Naive thymus-derived CD4-positive, alpha-beta T cell (primary cell): ENCODE measurements around the gene WIPF2. TPM values are rescaled to one million over a fixed set of nuclear protein-coding genes. Genes with fewer than 3 reads are reported as not detected.

ENCODE experiments used
- ATAC-seq: fragments of 150-1000 bp; cut with Tn5 transposase; 2 replicates; pipeline ENCODE4 v1.10.0; 2021; ENCODE audit warnings: mild to moderate bottlenecking, moderate library complexity
- CTCF ChIA-PET: fragments of 350-600 bp; sonication (Branson Sonifier 250); formaldehyde crosslinking; loops from one replicate; lab custom pipeline; 2021; ENCODE audit warnings: antibody characterized with exemption; lab: Charles Lee
- POLR2A ChIA-PET: fragments of 350-600 bp; sonication (Branson Sonifier 250); formaldehyde crosslinking; loops from one replicate; lab custom pipeline; 2021; ENCODE audit warnings: antibody characterized with exemption, inconsistent platforms; lab: Charles Lee
- DNase-seq, 9 donors: peaks; one replicate each; pipeline versions ENCODE4 v3.0.0 to v3.0.0-alpha.2; 2020 to 2022; ENCODE audit warnings: mixed read lengths in 1 of 9
- H3K27ac ChIP-seq: one replicate; pipeline ENCODE4 v1.7.0; 2013; ENCODE audit warnings: mild to moderate bottlenecking, low read depth, low read length, moderate library complexity
- H3K27me3 ChIP-seq, 2 donors: one replicate each; pipeline ENCODE4 v1.7.0; 2013; ENCODE audit warnings: low read length in 2 of 2, mild to moderate bottlenecking in 2 of 2, moderate library complexity in 2 of 2; ENCODE audit not compliant: control insufficient read depth in 2 of 2, insufficient read depth in 2 of 2
- H3K36me3 ChIP-seq, 3 experiments: 1 replicate in 2 of 3; 2 replicates in 1 of 3; pipeline ENCODE4 v1.7.0; 2013; ENCODE audit warnings: low read length in 3 of 3, mild to moderate bottlenecking in 3 of 3, moderate library complexity in 1 of 3; ENCODE audit not compliant: insufficient read depth in 3 of 3, control insufficient read depth in 2 of 3
- H3K4me1 ChIP-seq, 2 donors: one replicate each; pipeline ENCODE4 v1.7.0; 2013; ENCODE audit warnings: low read length in 2 of 2, mild to moderate bottlenecking in 2 of 2, moderate library complexity in 1 of 2; ENCODE audit not compliant: control insufficient read depth in 2 of 2, insufficient read depth in 2 of 2
- H3K4me3 ChIP-seq: 2 replicates; pipeline ENCODE4 v1.7.0; 2013; ENCODE audit warnings: mild to moderate bottlenecking, low read length
- H3K9me3 ChIP-seq, 3 experiments: 1 replicate in 2 of 3; 2 replicates in 1 of 3; pipeline ENCODE4 v1.7.0; 2013; ENCODE audit warnings: low read length in 3 of 3; ENCODE audit not compliant: control insufficient read depth in 2 of 3
- H3K27ac Mint-ChIP-seq, 9 donors: one replicate each; pipeline ENCODE4 v1.8.0; 2020 to 2022; ENCODE audit warnings: mixed read lengths in 9 of 9, mild to moderate bottlenecking in 8 of 9, moderate library complexity in 5 of 9, inconsistent platforms in 2 of 9
- H3K27me3 Mint-ChIP-seq, 5 donors: one replicate each; pipeline ENCODE4 v1.8.0; 2021 to 2022; ENCODE audit warnings: mixed read lengths in 5 of 5, mild to moderate bottlenecking in 1 of 5
- H3K36me3 Mint-ChIP-seq, 5 donors: one replicate each; pipeline ENCODE4 v1.8.0; 2020 to 2022; ENCODE audit warnings: mixed read lengths in 5 of 5, mild to moderate bottlenecking in 3 of 5, inconsistent platforms in 1 of 5
- H3K4me1 Mint-ChIP-seq, 7 donors: one replicate each; pipeline ENCODE4 v1.8.0; 2020 to 2022; ENCODE audit warnings: mixed read lengths in 7 of 7, mild to moderate bottlenecking in 3 of 7, inconsistent platforms in 1 of 7
- H3K4me3 Mint-ChIP-seq, 10 donors: one replicate each; pipeline ENCODE4 v1.8.0; 2020 to 2022; ENCODE audit warnings: mild to moderate bottlenecking in 10 of 10, mixed read lengths in 10 of 10, moderate library complexity in 6 of 10, inconsistent platforms in 2 of 10
- H3K9me3 Mint-ChIP-seq, 11 donors: one replicate each; pipeline ENCODE4 v1.8.0; 2020 to 2022; ENCODE audit warnings: mixed read lengths in 11 of 11, mild to moderate bottlenecking in 4 of 11, inconsistent platforms in 1 of 11, moderate library complexity in 1 of 11
- intact Hi-C, 2 donors: fragments of 100-400 bp; cut with micrococcal nuclease; formaldehyde crosslinking; loops; one replicate each; pipeline ENCODE4 v1.15.1; 2023
- polyA plus RNA-seq, 2 donors: library from polyadenylated mRNA; unstranded; fragments of 300-500 nt; fragmentation: Illumina TruSeq; gene quantifications; one replicate each; pipeline ENCODE4 v1.2.3, GENCODE V29; 2021
- total RNA-seq, 6 experiments: library from RNA in 5 of 6; stranded (reverse) in 5 of 6; gene quantifications; 1 replicate in 5 of 6; 2 replicates in 1 of 6; pipeline ENCODE4 v1.2.3 and lab custom pipeline; 2021 to 2026

Gene WIPF2
- total and polyA plus RNA-seq, 7 experiments from 2014 or later = 5.0 to 31.8 (median 25.2) TPM

- Mint-ChIP-seq H3K27ac (peak overlapping the region in 1 of 9 donors; percentile 65), H3K27me3 (no peaks in the 10 kb centered on the region), H3K4me3 (no peak overlapping the region), H3K9me3 (peaks cover 0 to 1% (median 0%) of the 10 kb centered on the region in 11 donors), H3K36me3 (peaks cover 4 to 40% (median 21%) of the 10 kb centered on the region in 5 donors), H3K4me1 (peaks cover 0 to 28% (median 0%) of the 10 kb centered on the region in 7 donors)
- POLR2A ChIA-PET = no interaction called here
- DNase-seq (no peak), ATAC-seq (no peak)
- peaks cover 8 to 50% (median 9%) of the 10 kb centered on the region in 3 experiments for H3K36me3 ChIP-seq
- H3K27ac ChIP-seq = no peak overlapping the region
- intact Hi-C loops = no loop called here
- H3K4me3 ChIP-seq = no peak overlapping the region
- H3K9me3 ChIP-seq = no peaks in the 10 kb centered on the region
- H3K4me1 ChIP-seq = peaks cover 0 to 11% of the 10 kb centered on the region in 2 donors
- CTCF ChIA-PET = interaction anchor here (0.8 kb wide), 1 partner anchor 9 kb away, joined by 3 read pairs; no protein-coding TSS in a partner anchor
- H3K27me3 ChIP-seq = no peaks in the 10 kb centered on the region
Observed at GRCh38 chr17:40281663-40282062, 62.6 kb downstream of the WIPF2 start.

GRCh38 chr17:40283662-40284061, 64.6 kb downstream of the WIPF2 start:
- peaks cover 0 to 4% (median 0%) of the 10 kb centered on the region in 11 donors for H3K9me3 Mint-ChIP-seq
- Histone ChIP-seq H3K27me3 (no peaks in the 10 kb centered on the region), H3K9me3 (no peaks in the 10 kb centered on the region), H3K4me3 (no peak overlapping the region), H3K4me1 (peaks cover 3 to 11% of the 10 kb centered on the region in 2 donors), H3K27ac (peak overlapping the region; percentile 24), H3K36me3 (peaks cover 1 to 31% (median 5%) of the 10 kb centered on the region in 3 experiments)
- peak overlapping the region in 8 of 9 donors; percentile 25 to 82 (median 59) for H3K27ac Mint-ChIP-seq
- H3K4me3 Mint-ChIP-seq = peak overlapping the region in 1 of 10 donors; percentile 63
- H3K27me3 Mint-ChIP-seq = no peaks in the 10 kb centered on the region
- intact Hi-C loops = no loop called here
- H3K4me1 Mint-ChIP-seq = peaks cover 8 to 36% (median 15%) of the 10 kb centered on the region in 7 donors
- ATAC-seq = no peak
- POLR2A ChIA-PET = interaction anchor here (0.6 to 2.1 kb wide), 2 partner anchors 65 to 85 kb away, joined by 3 to 4 read pairs; partner anchors contain the start of gene WIPF2
- H3K36me3 Mint-ChIP-seq = peaks cover 4 to 26% (median 14%) of the 10 kb centered on the region in 5 donors
- no peak for DNase-seq
- CTCF ChIA-PET = interaction anchor here (0.6 to 1.1 kb wide), 2 partner anchors 93 to 163 kb away, joined by 3 to 4 read pairs; no protein-coding TSS in a partner anchor

GRCh38 chr17:40284085-40284713, 65.1 kb downstream of the WIPF2 start:
- no peak for DNase-seq
- no peaks in the 10 kb centered on the region for H3K27me3 Mint-ChIP-seq
- H3K4me3 Mint-ChIP-seq = peak overlapping the region in 1 of 10 donors; percentile 7
- ChIA-PET POLR2A (interaction anchor here (0.6 to 2.1 kb wide), 4 partner anchors 65 to 339 kb away, joined by 3 to 4 read pairs (median 3); partner anchors contain the start of gene WIPF2), CTCF (interaction anchor here (0.6 to 1.1 kb wide), 4 partner anchors 70 to 163 kb away, joined by 3 to 4 read pairs (median 3); no protein-coding TSS in a partner anchor)
- H3K9me3 ChIP-seq = no peaks in the 10 kb centered on the region
- H3K9me3 Mint-ChIP-seq = peaks cover 0 to 4% (median 0%) of the 10 kb centered on the region in 11 donors
- H3K27ac Mint-ChIP-seq = peak overlapping the region in 5 of 9 donors; percentile 2 to 78 (median 19)
- no peak for ATAC-seq
- peaks cover 3 to 11% of the 10 kb centered on the region in 2 donors for H3K4me1 ChIP-seq
- H3K4me3 ChIP-seq = no peak overlapping the region
- H3K4me1 Mint-ChIP-seq = peaks cover 8 to 39% (median 15%) of the 10 kb centered on the region in 7 donors
- H3K27me3 ChIP-seq = no peaks in the 10 kb centered on the region
- peaks cover 4 to 23% (median 14%) of the 10 kb centered on the region in 5 donors for H3K36me3 Mint-ChIP-seq
- intact Hi-C loops = no loop called here
- peaks cover 0 to 26% (median 4%) of the 10 kb centered on the region in 3 experiments for H3K36me3 ChIP-seq
- no peak overlapping the region for H3K27ac ChIP-seq

- no peak overlapping the region for H3K4me3 ChIP-seq
- H3K4me1 ChIP-seq = peaks cover 3 to 11% of the 10 kb centered on the region in 2 donors
- H3K36me3 ChIP-seq = peaks cover 0 to 4% (median 0%) of the 10 kb centered on the region in 3 experiments
- Mint-ChIP-seq H3K36me3 (peaks cover 0 to 20% (median 4%) of the 10 kb centered on the region in 5 donors), H3K9me3 (peaks cover 0 to 3% (median 0%) of the 10 kb centered on the region in 11 donors), H3K4me3 (no peak overlapping the region), H3K4me1 (peaks cover 8 to 51% (median 22%) of the 10 kb centered on the region in 7 donors), H3K27me3 (no peaks in the 10 kb centered on the region), H3K27ac (no peak overlapping the region)
- H3K27ac ChIP-seq = no peak overlapping the region
- no peak for DNase-seq
- intact Hi-C loops = loop anchor here (5.0 kb wide), 3 partner anchors 131 to 189 kb away; partner anchors contain the start of gene TOP2A (in 1 of the 2)
- POLR2A ChIA-PET = no interaction called here
- H3K9me3 ChIP-seq = no peaks in the 10 kb centered on the region
- ATAC-seq = no peak
- H3K27me3 ChIP-seq = no peaks in the 10 kb centered on the region
- CTCF ChIA-PET = interaction anchor here (0.5 kb wide), 1 partner anchor 67 kb away, joined by 4 read pairs; no protein-coding TSS in a partner anchor
Observed at GRCh38 chr17:40286473-40286872, 67.4 kb downstream of the WIPF2 start.

GRCh38 chr17:40287159-40287493, 68.0 kb downstream of the WIPF2 start:
- H3K9me3 Mint-ChIP-seq = peaks cover 0 to 3% (median 0%) of the 10 kb centered on the region in 11 donors
- POLR2A ChIA-PET = no interaction called here
- H3K27me3 Mint-ChIP-seq = no peaks in the 10 kb centered on the region
- peaks cover 8 to 46% (median 22%) of the 10 kb centered on the region in 7 donors for H3K4me1 Mint-ChIP-seq
- Histone ChIP-seq H3K9me3 (no peaks in the 10 kb centered on the region), H3K36me3 (no peaks in the 10 kb centered on the region), H3K4me3 (no peak overlapping the region), H3K27ac (peak overlapping the region; percentile 26), H3K27me3 (no peaks in the 10 kb centered on the region), H3K4me1 (peaks cover 3 to 11% of the 10 kb centered on the region in 2 donors)
- DNase-seq (no peak), ATAC-seq (no peak)
- peak overlapping the region; percentile 84 to 98 (median 91) for H3K27ac Mint-ChIP-seq
- intact Hi-C loops = loop anchor here (1.0 to 5.0 kb wide), 10 partner anchors 31 to 233 kb away; partner anchors contain the start of genes MED24 (in 2 of the 2), CASC3 (in 1 of the 2), TOP2A (in 1 of the 2) and WIPF2 (in 1 of the 2)
- peaks cover 0 to 20% (median 2%) of the 10 kb centered on the region in 5 donors for H3K36me3 Mint-ChIP-seq
- CTCF ChIA-PET = no interaction called here
- peak overlapping the region; percentile 26 to 99 (median 96) for H3K4me3 Mint-ChIP-seq
